Endothelial cell of umbilical vein (primary cell): ENCODE results near the gene GRM8. TPM values are rescaled to one million over a fixed set of nuclear protein-coding genes. Genes with fewer than 3 reads are reported as not detected.

Experiments used
- BruUV-seq: library from RNA; stranded (reverse); fragments of 400-500 nt; replicated peaks from 2 replicates; lab custom pipeline; 2021; lab: Mats Ljungman, UMichigan
- CTCF ChIA-PET: fragments of 300-600, 350-600 bp; sonication (Branson Sonifier 250); formaldehyde crosslinking; loops from one replicate; lab custom pipeline; 2021; ENCODE audit warnings: antibody characterized with exemption, inconsistent platforms; lab: Charles Lee
- POLR2A ChIA-PET: fragments of 300-600, 350-600 bp; sonication (Branson Sonifier 250); formaldehyde crosslinking; loops from one replicate; lab custom pipeline; 2021; ENCODE audit warnings: antibody characterized with exemption, inconsistent platforms; lab: Charles Lee
- DNase-seq: peaks from one replicate; pipeline ENCODE4 v3.0.0-alpha.2; 2011; ENCODE audit warnings: low read depth, low spot score
- FAIRE-seq: peaks from 2 replicates; lab custom pipeline; 2011; peaks lifted over from hg19 to GRCh38; lab: Jason Lieb, UNC
- H2AFZ ChIP-seq: 2 replicates; pipeline ENCODE4 v1.6.0; 2012; ENCODE audit warnings: low read depth, low read length, control low read depth, inconsistent platforms
- H3K27ac ChIP-seq: 2 replicates; pipeline ENCODE4 v1.5.1; 2011; ENCODE audit warnings: low read depth, mild to moderate bottlenecking, control low read depth, low read length, moderate library complexity; ENCODE audit not compliant: insufficient read depth
- H3K27me3 ChIP-seq, 2 experiments: 2 replicates each; pipeline versions ENCODE4 v1.6.0 to v1.6.1; 2011; ENCODE audit warnings: low read length in 2 of 2, mixed read lengths in 1 of 2; ENCODE audit not compliant: control insufficient read depth in 2 of 2, insufficient read depth in 2 of 2
- H3K36me3 ChIP-seq, 2 experiments: 2 replicates in 1 of 2; 3 replicates in 1 of 2; pipeline ENCODE4 v1.5.1; 2011; ENCODE audit warnings: low read length in 2 of 2, mild to moderate bottlenecking in 1 of 2, moderate library complexity in 1 of 2; ENCODE audit not compliant: control insufficient read depth in 2 of 2, insufficient read depth in 2 of 2; ENCODE audit errors: extremely low read depth in 1 of 2
- H3K4me1 ChIP-seq: 3 replicates; pipeline ENCODE4 v1.5.1; 2011; ENCODE audit warnings: mild to moderate bottlenecking, low read length; ENCODE audit not compliant: control insufficient read depth, insufficient read depth; ENCODE audit errors: extremely low read depth
- H3K4me2 ChIP-seq: 2 replicates; pipeline ENCODE4 v1.6.1; 2011; ENCODE audit warnings: low read length, control low read depth, mixed read lengths; ENCODE audit not compliant: insufficient read depth
- H3K4me3 ChIP-seq, 3 experiments: fragments of 200-600 bp in 1 of 3; sonication (generic), shearing (Covaris generic) in 1 of 3; replicated peaks in 1 of 3; 2 replicates each; pipeline ENCODE4 v1.5.1; 2011 to 2016; ENCODE audit warnings: control low read depth in 3 of 3, low read length in 3 of 3, mild to moderate bottlenecking in 2 of 3, inconsistent platforms in 1 of 3, low read depth in 1 of 3, moderate library complexity in 1 of 3; ENCODE audit not compliant: insufficient read depth in 1 of 3
- H3K79me2 ChIP-seq: 2 replicates; pipeline ENCODE4 v1.6.0; 2012; ENCODE audit warnings: low read length, inconsistent platforms; ENCODE audit not compliant: control insufficient read depth, insufficient read depth
- H3K9ac ChIP-seq: replicated peaks from 2 replicates; pipeline ENCODE3; 2011; ENCODE audit warnings: low read length, control low read depth; ENCODE audit not compliant: insufficient read depth; ENCODE audit errors: extremely low read depth
- H3K9me1 ChIP-seq: replicated peaks from 3 replicates; pipeline ENCODE4 v1.6.0; 2011; ENCODE audit warnings: mild to moderate bottlenecking, low read length; ENCODE audit not compliant: control insufficient read depth, insufficient read depth; ENCODE audit errors: extremely low read depth
- H3K9me3 ChIP-seq: replicated peaks from 2 replicates; pipeline ENCODE4 v1.5.1; 2012; ENCODE audit warnings: low read length, inconsistent platforms; ENCODE audit not compliant: control insufficient read depth, insufficient read depth
- H4K20me1 ChIP-seq: replicated peaks from 2 replicates; pipeline ENCODE3; 2011; ENCODE audit warnings: mild to moderate bottlenecking, low read length; ENCODE audit not compliant: control insufficient read depth, insufficient read depth; ENCODE audit errors: extremely low read depth
- EZH2 ChIP-seq: IDR thresholded peaks from 2 replicates; pipeline ENCODE4 v1.6.1; 2012; ENCODE audit warnings: borderline replicate concordance, low read depth, mild to moderate bottlenecking, moderate library complexity, low read length, inconsistent platforms; ENCODE audit not compliant: severe bottlenecking
- FOS ChIP-seq: IDR thresholded peaks from 2 replicates; pipeline ENCODE4 v1.6.1; 2011; ENCODE audit warnings: mild to moderate bottlenecking, low read length, moderate library complexity, borderline replicate concordance; ENCODE audit not compliant: insufficient read depth
- GATA2 ChIP-seq: IDR thresholded peaks from 2 replicates; pipeline ENCODE4 v1.7.0; 2011; ENCODE audit warnings: low read depth, mild to moderate bottlenecking, moderate library complexity, mixed read lengths, low read length; ENCODE audit not compliant: insufficient read length, insufficient read depth
- MYC ChIP-seq: IDR thresholded peaks from one replicate; pipeline ENCODE4 v1.6.1; 2011; ENCODE audit warnings: mild to moderate bottlenecking, low read depth, low read length
- POLR2A ChIP-seq: IDR thresholded peaks from 2 replicates; pipeline ENCODE4 v1.6.1; 2012; ENCODE audit warnings: low read depth, mild to moderate bottlenecking, control low read depth, low read length
- POLR2AphosphoS5 ChIP-seq: IDR thresholded peaks from 2 replicates; pipeline ENCODE4 v1.6.1; 2012; ENCODE audit warnings: low read depth, mild to moderate bottlenecking, control low read depth, low read length, moderate library complexity; ENCODE audit not compliant: insufficient read depth
- dilution Hi-C: fragments of 300-500 bp; cut with MboI; formaldehyde crosslinking; loops from one replicate; pipeline ENCODE4 v1.15.0; 2019; ENCODE audit warnings: low sequenced_read_pairs; ENCODE audit not compliant: extremely low pct_ligation_motif_present
- intact Hi-C: fragments of 100-400 bp; cut with micrococcal nuclease; formaldehyde crosslinking; loops from one replicate; pipeline ENCODE4 v1.10.0; 2022
- polyA plus RNA-seq, 4 experiments: library from polyadenylated mRNA; depleted of rRNA in 3 of 4; stranded (reverse) in 3 of 4; unstranded in 1 of 4; fragments of >200 nt; gene quantifications; 2 replicates each; pipeline versions ENCODE4 v1.2.1 to v1.2.3, GENCODE V29; 2011 to 2012; ENCODE audit warnings: missing spikeins in 1 of 4
- total RNA-seq: library from RNA; stranded (reverse); gene quantifications from 2 replicates; pipeline ENCODE4 v1.2.3, GENCODE V29; 2021
- TF ChIP-seq, protein P1 (sequence below): IDR thresholded peaks from 2 replicates; pipeline ENCODE4 v1.6.1; 2011; ENCODE audit not compliant: insufficient read depth, insufficient read length
- TF ChIP-seq, protein P2 (sequence below), 2 donors: IDR thresholded peaks; 1 replicate in 1 of 2; 2 replicates in 1 of 2; pipeline ENCODE4 v1.5.1; 2011; ENCODE audit warnings: low read length in 2 of 2, mild to moderate bottlenecking in 2 of 2, moderate library complexity in 2 of 2, control low read depth in 1 of 2, inconsistent platforms in 1 of 2, low read depth in 1 of 2; ENCODE audit not compliant: insufficient read depth in 1 of 2; ENCODE audit errors: extremely low read depth in 1 of 2

The GRM8 gene
- total and polyA plus RNA-seq, 2 donors (not counting 3 experiments of a cell fraction or from before 2014, with no cell fraction given), result not detected

DNA sequence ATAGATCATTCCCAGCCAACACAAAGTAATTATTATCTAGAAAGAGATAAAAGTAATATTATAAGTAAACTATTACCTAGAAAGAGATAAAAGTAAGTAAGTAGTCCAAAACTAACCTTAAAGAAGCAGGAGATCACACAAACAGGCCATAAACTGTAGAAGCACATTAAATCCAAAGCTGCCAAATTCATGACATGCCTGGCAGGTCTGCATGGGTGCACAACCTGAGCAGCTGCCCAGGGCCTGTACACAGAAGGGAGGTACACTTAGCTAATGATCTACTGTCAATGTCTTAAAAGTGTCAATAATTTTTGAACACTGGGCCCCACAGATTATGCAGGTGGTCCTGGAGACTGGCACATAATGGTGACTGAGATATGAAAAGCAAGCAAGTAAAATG, 196.5 kb downstream of the GRM8 start:
- intact Hi-C loops, result no loop called here

DNA sequence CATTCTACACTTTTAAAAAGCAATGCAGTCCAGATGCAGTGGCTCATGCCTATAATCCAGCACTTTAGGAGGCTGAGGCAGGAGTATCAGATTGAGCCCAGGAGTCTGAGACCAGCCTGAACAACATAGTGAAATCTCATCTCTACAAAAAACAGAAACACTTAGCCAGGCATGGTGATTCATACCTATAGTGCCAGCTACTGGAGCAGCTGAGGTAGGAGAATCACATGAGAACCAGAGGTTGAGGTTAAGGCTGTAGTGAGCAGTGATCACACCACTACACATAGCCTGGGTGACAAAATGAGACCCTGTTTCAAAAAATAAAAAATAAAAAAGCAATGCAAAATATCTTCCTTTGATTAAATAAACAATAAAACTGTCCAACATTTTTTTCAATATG, 205.2 kb downstream of the GRM8 start:
- Histone ChIP-seq H3K27ac (no peak overlapping the region), H3K4me1 (no peaks in the 10 kb centered on the region), H3K9me1 (no peaks in the 10 kb centered on the region), H3K27me3 (no peaks in the 10 kb centered on the region), H3K79me2 (no peaks in the 10 kb centered on the region), H3K4me2 (no peak overlapping the region), H3K4me3 (no peak overlapping the region), H3K9me3 (peaks cover 2% of the 10 kb centered on the region), H2AFZ (no peak overlapping the region), H3K9ac (no peak overlapping the region), H4K20me1 (no peaks in the 10 kb centered on the region), H3K36me3 (no peaks in the 10 kb centered on the region)
- FAIRE-seq (no peak), DNase-seq (no peak)
- ChIA-PET POLR2A (no interaction called here), CTCF (no interaction called here)
- BruUV-seq, result no TSS peak
- TF ChIP-seq EZH2 (no peak), POLR2A (no peak), GATA2 (no peak), MYC (no peak), FOS (no peak), POLR2AphosphoS5 (no peak)
- TF ChIP-seq, protein P1, sequence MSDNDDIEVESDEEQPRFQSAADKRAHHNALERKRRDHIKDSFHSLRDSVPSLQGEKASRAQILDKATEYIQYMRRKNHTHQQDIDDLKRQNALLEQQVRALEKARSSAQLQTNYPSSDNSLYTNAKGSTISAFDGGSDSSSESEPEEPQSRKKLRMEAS, result no peak
- TF ChIP-seq, protein P2, sequence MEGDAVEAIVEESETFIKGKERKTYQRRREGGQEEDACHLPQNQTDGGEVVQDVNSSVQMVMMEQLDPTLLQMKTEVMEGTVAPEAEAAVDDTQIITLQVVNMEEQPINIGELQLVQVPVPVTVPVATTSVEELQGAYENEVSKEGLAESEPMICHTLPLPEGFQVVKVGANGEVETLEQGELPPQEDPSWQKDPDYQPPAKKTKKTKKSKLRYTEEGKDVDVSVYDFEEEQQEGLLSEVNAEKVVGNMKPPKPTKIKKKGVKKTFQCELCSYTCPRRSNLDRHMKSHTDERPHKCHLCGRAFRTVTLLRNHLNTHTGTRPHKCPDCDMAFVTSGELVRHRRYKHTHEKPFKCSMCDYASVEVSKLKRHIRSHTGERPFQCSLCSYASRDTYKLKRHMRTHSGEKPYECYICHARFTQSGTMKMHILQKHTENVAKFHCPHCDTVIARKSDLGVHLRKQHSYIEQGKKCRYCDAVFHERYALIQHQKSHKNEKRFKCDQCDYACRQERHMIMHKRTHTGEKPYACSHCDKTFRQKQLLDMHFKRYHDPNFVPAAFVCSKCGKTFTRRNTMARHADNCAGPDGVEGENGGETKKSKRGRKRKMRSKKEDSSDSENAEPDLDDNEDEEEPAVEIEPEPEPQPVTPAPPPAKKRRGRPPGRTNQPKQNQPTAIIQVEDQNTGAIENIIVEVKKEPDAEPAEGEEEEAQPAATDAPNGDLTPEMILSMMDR (IDR thresholded peaks at IDR 0.05; ENCODE audit: extremely low read depth in 1 of 2, insufficient read depth in 1 of 2, low read depth in 1 of 2, low read length in 2 of 2), result no peak
- dilution Hi-C loops (no loop called here), intact Hi-C loops (no loop called here)

More for the DNA sequence above, 196.5 kb downstream of the GRM8 start:
- dilution Hi-C loops, result no loop called here
- Histone ChIP-seq H3K36me3 (no peaks in the 10 kb centered on the region), H3K27me3 (no peaks in the 10 kb centered on the region), H3K4me2 (no peak overlapping the region), H3K9ac (no peak overlapping the region), H3K79me2 (no peaks in the 10 kb centered on the region), H3K4me1 (no peaks in the 10 kb centered on the region), H4K20me1 (no peaks in the 10 kb centered on the region), H3K4me3 (no peak overlapping the region), H3K27ac (no peak overlapping the region), H2AFZ (no peak overlapping the region), H3K9me1 (no peaks in the 10 kb centered on the region), H3K9me3 (no peaks in the 10 kb centered on the region)
- no TSS peak for BruUV-seq
- no peak for FAIRE-seq
- TF ChIP-seq EZH2 (no peak), GATA2 (no peak), FOS (no peak)
- TF ChIP-seq, protein P2 (IDR thresholded peaks at IDR 0.05; ENCODE audit: extremely low read depth in 1 of 2, insufficient read depth in 1 of 2, low read depth in 1 of 2, low read length in 2 of 2), result no peak
- TF ChIP-seq, protein P1, result no peak
- DNase-seq, result no peak
- ChIA-PET POLR2A (no interaction called here), CTCF (interaction anchor here (1.0 kb wide), 1 partner anchor 199 kb away, joined by 3 read pairs; no protein-coding TSS in a partner anchor)
